Measurements from ENCODE around the gene HPS3.

GRCh38 chr3:149134575-149134974 lies 5.1 kb downstream of the HPS3 start:
- TF ChIP-seq PBX3 (CRISPR knock-in tag; IDR thresholded peaks at IDR 0.05) (no peak), ZNF311 (tag by site-specific recombination; IDR thresholded peaks at IDR 0.05; ENCODE audit: borderline replicate concordance) (no peak)
